Hematopoietic multipotent progenitor cell (in vitro differentiated cells): Measurements from ENCODE around the gene PTPRO. TPM values are rescaled to one million over a fixed set of nuclear protein-coding genes. Genes with fewer than 3 reads are reported as not detected.

Source experiments
- DNase-seq, 3 donors: peaks; one replicate each; pipeline ENCODE4 v3.0.0-alpha.2; 2011 to 2015; ENCODE audit warnings: low read depth in 2 of 3, low spot score in 2 of 3
- total RNA-seq: library from RNA; depleted of rRNA; stranded (reverse); fragments of >200 nt; gene quantifications from one replicate; pipeline ENCODE4 v1.2.3, GENCODE V29; 2012

PTPRO gene
- total RNA-seq, 1 donor, result 0.27 TPM

- DNase-seq, result no peak
These were observed 310.4 kb downstream of the PTPRO start for GRCh38 chr12:15632708-15633107.

- DNase-seq, result no peak
These were observed 310.9 kb downstream of the PTPRO start for GRCh38 chr12:15633201-15633600.

- DNase-seq, result no peak
These were observed 311.8 kb downstream of the PTPRO start for GRCh38 chr12:15634010-15634683.

GRCh38 chr12:15636060-15636890, 314.0 kb downstream of the PTPRO start:
- no peak for DNase-seq

- DNase-seq, result no peak
These were observed 315.9 kb downstream of the PTPRO start for GRCh38 chr12:15638231-15638630.

- DNase-seq, result no peak
These were observed 322.4 kb downstream of the PTPRO start for GRCh38 chr12:15644700-15645099.

GRCh38 chr12:15646581-15646980, 324.3 kb downstream of the PTPRO start:
- DNase-seq, result no peak

Other genes with a start within 250 kb of the PTPRO start
- gene RERG, start 101.1 kb upstream of the PTPRO start, total RNA-seq, result under 0.01 TPM